HepG2 (cell line): ENCODE data around the gene HIPK4. TPM values are rescaled to one million over a fixed set of nuclear protein-coding genes. Genes with fewer than 3 reads are reported as not detected.

Experiments used
- CCDC6 ChIP-seq: sonication (generic); formaldehyde crosslinking; IDR thresholded peaks from 2 replicates; pipeline ENCODE4 v1.8.1; 2022; ENCODE audit warnings: mild to moderate bottlenecking, missing genetic modification reagents, moderate library complexity
- ISL2 ChIP-seq: sonication (generic); formaldehyde crosslinking; IDR thresholded peaks from 2 replicates; pipeline ENCODE4 v1.5.0; 2020; ENCODE audit warnings: missing genetic modification reagents
- NONO ChIP-seq, 2 experiments: fragments of 450-650 bp in 1 of 2; sonication (generic) in 1 of 2; formaldehyde crosslinking in 1 of 2; IDR thresholded peaks in 1 of 2; conservative IDR thresholded peaks in 1 of 2; 2 replicates each; pipeline versions ENCODE4 v1.6.1 to v1.8.0; 2017 to 2022; ENCODE audit warnings: mild to moderate bottlenecking in 1 of 2, missing genetic modification reagents in 1 of 2, moderate library complexity in 1 of 2
- PAF1 ChIP-seq: IDR thresholded peaks from 2 replicates; pipeline ENCODE4 v1.6.1; 2016; ENCODE audit warnings: missing genetic modification reagents, missing compliant biosample characterization
- RFXAP ChIP-seq: sonication (generic); formaldehyde crosslinking; IDR thresholded peaks from 2 replicates; pipeline ENCODE4 v1.4.0; 2020; ENCODE audit warnings: missing genetic modification reagents, borderline replicate concordance
- RNF219 ChIP-seq: sonication (generic); formaldehyde crosslinking; IDR thresholded peaks from 2 replicates; pipeline ENCODE4 v1.5.0; 2020; ENCODE audit warnings: mild to moderate bottlenecking, missing genetic modification reagents
- SIX1 ChIP-seq: sonication (generic); formaldehyde crosslinking; IDR thresholded peaks from 2 replicates; pipeline ENCODE4 v1.4.0; 2020; ENCODE audit warnings: missing genetic modification reagents, borderline replicate concordance
- SRY ChIP-seq: sonication (generic); formaldehyde crosslinking; IDR thresholded peaks from 2 replicates; pipeline ENCODE4 v1.8.0; 2022; ENCODE audit warnings: mild to moderate bottlenecking, missing genetic modification reagents
- polyA plus RNA-seq, 8 experiments: library from polyadenylated mRNA; depleted of rRNA in 3 of 8; stranded (reverse) in 7 of 8; unstranded in 1 of 8; fragments of >200 nt; fragmentation: Illumina TruSeq in 4 of 8; extraction: Trizol in 4 of 8; gene quantifications; 2 replicates each; pipeline versions ENCODE4 v1.2.1 to v1.2.3, GENCODE V29; 2011 to 2016; ENCODE audit warnings: low read depth in 4 of 8, missing spikeins in 1 of 8, mixed read lengths in 1 of 8; ENCODE audit not compliant: insufficient read depth in 1 of 8
- total RNA-seq, 5 experiments: library from RNA; depleted of rRNA; stranded (reverse); fragments of >200 nt; fragmentation: Illumina TruSeq; extraction: Trizol; gene quantifications; 2 replicates each; pipeline ENCODE4 v1.2.3, GENCODE V29; 2016; ENCODE audit warnings: low read depth in 1 of 5
- TF ChIP-seq, protein P1 (sequence below), 2 experiments: sonication (generic) in 1 of 2; formaldehyde crosslinking in 1 of 2; IDR thresholded peaks; 2 replicates each; pipeline versions ENCODE4 v1.6.1 to v1.9.0; 2014 to 2022; ENCODE audit warnings: antibody characterized with exemption in 1 of 2, borderline replicate concordance in 1 of 2, inconsistent platforms in 1 of 2, low read depth in 1 of 2, missing genetic modification reagents in 1 of 2
- TF ChIP-seq, protein P2 (sequence below): sonication (generic); formaldehyde crosslinking; IDR thresholded peaks from 2 replicates; pipeline ENCODE4 v1.4.0; 2020; ENCODE audit warnings: missing genetic modification reagents
- TF ChIP-seq, protein P3 (sequence below): IDR thresholded peaks from 2 replicates; pipeline ENCODE4 v1.4.0; 2020; ENCODE audit warnings: mild to moderate bottlenecking, missing genetic modification reagents

The HIPK4 gene
- total and polyA plus RNA-seq, 2 of the 13 experiments (the other 11 are each of a cell fraction or from before 2014, with no cell fraction given): 0.03 TPM; not detected in 1

DNA sequence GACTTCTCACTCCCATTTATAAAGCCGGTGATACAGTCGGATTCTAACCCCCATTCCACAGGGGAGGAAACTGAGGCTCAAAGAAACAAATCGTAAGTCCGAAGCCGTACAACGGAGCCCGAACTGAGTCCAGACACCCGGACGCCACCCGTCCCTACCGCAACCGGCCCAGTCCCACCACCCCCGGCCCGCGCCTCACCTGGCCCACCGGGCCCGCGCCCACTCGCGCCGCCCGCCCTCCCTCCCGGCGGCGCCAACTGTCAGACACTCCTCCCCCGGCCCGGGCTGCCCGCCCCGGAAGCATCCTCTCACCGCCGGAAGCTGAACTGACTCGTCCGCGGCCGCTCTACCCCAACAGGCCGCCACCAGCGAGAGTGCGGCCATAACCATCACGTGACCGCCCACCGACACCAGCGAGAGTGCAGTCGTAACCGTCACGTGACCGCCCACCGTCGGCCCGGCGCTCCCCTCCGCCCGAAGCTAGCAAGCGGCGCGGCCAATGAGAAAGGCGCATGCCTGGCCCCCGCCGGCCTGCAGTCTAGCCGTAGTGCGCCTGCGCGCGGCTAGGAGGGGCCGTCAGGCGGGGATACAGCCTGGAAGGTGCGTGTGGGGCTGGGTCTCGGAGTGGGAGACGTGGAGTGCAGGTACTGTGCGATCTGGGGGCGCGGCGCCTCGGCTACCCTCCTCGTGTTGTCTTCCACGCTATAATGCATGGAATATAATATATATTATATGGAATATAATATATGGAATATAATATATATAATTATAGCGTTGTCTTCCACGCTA, 41.7 kb downstream of the HIPK4 start, which contains the start of the genes C19orf47 and PLD3 (continued):
- TF ChIP-seq, protein P1, sequence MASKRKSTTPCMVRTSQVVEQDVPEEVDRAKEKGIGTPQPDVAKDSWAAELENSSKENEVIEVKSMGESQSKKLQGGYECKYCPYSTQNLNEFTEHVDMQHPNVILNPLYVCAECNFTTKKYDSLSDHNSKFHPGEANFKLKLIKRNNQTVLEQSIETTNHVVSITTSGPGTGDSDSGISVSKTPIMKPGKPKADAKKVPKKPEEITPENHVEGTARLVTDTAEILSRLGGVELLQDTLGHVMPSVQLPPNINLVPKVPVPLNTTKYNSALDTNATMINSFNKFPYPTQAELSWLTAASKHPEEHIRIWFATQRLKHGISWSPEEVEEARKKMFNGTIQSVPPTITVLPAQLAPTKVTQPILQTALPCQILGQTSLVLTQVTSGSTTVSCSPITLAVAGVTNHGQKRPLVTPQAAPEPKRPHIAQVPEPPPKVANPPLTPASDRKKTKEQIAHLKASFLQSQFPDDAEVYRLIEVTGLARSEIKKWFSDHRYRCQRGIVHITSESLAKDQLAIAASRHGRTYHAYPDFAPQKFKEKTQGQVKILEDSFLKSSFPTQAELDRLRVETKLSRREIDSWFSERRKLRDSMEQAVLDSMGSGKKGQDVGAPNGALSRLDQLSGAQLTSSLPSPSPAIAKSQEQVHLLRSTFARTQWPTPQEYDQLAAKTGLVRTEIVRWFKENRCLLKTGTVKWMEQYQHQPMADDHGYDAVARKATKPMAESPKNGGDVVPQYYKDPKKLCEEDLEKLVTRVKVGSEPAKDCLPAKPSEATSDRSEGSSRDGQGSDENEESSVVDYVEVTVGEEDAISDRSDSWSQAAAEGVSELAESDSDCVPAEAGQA (IDR thresholded peaks at IDR 0.05; ENCODE audit: low read depth): peak; percentile 91
- TF ChIP-seq, protein P1 (CRISPR knock-in tag; IDR thresholded peaks at IDR 0.05; ENCODE audit: borderline replicate concordance): no peak
- TF ChIP-seq RFXAP (CRISPR knock-in tag) (peak; percentile 77; the same call in 1 of the 2 replicates), PAF1 (CRISPR knock-in tag) (no peak), CCDC6 (CRISPR knock-in tag) (peak; percentile 69; the same call in 1 of the 2 replicates), ISL2 (CRISPR knock-in tag) (peak; percentile 64; the same call in 1 of the 2 replicates), RNF219 (no peak), NONO (IDR thresholded peaks at IDR 0.05) (no peak), NONO (CRISPR knock-in tag; conservative IDR thresholded peaks at IDR 0.05) (peak; percentile 90), SIX1 (no peak), SRY (CRISPR knock-in tag) (0 out of 2 replicates have a peak, but pooled peaks have one; percentile 39)
- TF ChIP-seq, protein P2, sequence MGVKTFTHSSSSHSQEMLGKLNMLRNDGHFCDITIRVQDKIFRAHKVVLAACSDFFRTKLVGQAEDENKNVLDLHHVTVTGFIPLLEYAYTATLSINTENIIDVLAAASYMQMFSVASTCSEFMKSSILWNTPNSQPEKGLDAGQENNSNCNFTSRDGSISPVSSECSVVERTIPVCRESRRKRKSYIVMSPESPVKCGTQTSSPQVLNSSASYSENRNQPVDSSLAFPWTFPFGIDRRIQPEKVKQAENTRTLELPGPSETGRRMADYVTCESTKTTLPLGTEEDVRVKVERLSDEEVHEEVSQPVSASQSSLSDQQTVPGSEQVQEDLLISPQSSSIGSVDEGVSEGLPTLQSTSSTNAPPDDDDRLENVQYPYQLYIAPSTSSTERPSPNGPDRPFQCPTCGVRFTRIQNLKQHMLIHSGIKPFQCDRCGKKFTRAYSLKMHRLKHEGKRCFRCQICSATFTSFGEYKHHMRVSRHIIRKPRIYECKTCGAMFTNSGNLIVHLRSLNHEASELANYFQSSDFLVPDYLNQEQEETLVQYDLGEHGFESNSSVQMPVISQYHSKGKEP (CRISPR knock-in tag): no peak
- TF ChIP-seq, protein P3, sequence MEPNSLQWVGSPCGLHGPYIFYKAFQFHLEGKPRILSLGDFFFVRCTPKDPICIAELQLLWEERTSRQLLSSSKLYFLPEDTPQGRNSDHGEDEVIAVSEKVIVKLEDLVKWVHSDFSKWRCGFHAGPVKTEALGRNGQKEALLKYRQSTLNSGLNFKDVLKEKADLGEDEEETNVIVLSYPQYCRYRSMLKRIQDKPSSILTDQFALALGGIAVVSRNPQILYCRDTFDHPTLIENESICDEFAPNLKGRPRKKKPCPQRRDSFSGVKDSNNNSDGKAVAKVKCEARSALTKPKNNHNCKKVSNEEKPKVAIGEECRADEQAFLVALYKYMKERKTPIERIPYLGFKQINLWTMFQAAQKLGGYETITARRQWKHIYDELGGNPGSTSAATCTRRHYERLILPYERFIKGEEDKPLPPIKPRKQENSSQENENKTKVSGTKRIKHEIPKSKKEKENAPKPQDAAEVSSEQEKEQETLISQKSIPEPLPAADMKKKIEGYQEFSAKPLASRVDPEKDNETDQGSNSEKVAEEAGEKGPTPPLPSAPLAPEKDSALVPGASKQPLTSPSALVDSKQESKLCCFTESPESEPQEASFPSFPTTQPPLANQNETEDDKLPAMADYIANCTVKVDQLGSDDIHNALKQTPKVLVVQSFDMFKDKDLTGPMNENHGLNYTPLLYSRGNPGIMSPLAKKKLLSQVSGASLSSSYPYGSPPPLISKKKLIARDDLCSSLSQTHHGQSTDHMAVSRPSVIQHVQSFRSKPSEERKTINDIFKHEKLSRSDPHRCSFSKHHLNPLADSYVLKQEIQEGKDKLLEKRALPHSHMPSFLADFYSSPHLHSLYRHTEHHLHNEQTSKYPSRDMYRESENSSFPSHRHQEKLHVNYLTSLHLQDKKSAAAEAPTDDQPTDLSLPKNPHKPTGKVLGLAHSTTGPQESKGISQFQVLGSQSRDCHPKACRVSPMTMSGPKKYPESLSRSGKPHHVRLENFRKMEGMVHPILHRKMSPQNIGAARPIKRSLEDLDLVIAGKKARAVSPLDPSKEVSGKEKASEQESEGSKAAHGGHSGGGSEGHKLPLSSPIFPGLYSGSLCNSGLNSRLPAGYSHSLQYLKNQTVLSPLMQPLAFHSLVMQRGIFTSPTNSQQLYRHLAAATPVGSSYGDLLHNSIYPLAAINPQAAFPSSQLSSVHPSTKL (CRISPR knock-in tag): peak; percentile 65
